Activated naive CD8-positive, alpha-beta T cell (primary cell): ENCODE data around the gene STAG3.
"Not testable (repeated sequence)": the region's sequence is repeated elsewhere in the genome, so short reads cannot be mapped to it uniquely, and the experiment has no call there.

ENCODE experiments used
- H3K27ac Mint-ChIP-seq: one replicate; pipeline ENCODE4 v1.8.0; 2021; ENCODE audit warnings: mixed read lengths
- H3K27me3 Mint-ChIP-seq: one replicate; pipeline ENCODE4 v1.8.0; 2021; ENCODE audit warnings: mixed read lengths
- H3K36me3 Mint-ChIP-seq: one replicate; pipeline ENCODE4 v1.8.0; 2021; ENCODE audit warnings: mixed read lengths
- H3K4me1 Mint-ChIP-seq: one replicate; pipeline ENCODE4 v1.8.0; 2021; ENCODE audit warnings: low read depth, mixed read lengths
- H3K4me3 Mint-ChIP-seq: one replicate; pipeline ENCODE4 v1.8.0; 2021; ENCODE audit warnings: mild to moderate bottlenecking, mixed read lengths
- H3K9me3 Mint-ChIP-seq: one replicate; pipeline ENCODE4 v1.8.0; 2021; ENCODE audit warnings: low read depth, mixed read lengths

The STAG3 gene

DNA sequence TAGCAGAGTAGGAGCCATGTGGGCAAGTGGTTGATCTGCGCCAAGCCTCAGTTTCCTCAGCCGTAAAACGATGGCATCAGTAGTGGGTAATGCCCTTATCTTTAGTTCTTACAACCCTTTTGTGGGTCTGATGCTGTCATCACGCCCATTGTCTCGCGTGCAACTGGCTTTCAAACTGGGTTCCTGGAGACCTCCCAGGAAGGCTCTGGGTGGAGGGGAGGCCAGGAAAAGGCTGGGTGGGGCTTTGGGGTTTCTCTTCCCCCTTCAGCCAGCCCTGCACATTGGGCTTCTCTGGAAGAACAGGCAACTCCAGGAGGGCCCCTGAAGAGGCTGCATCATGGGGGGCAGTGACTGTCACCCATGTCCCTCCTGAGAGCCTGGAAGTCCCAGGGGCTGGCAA is 47.2 kb downstream of the STAG3 start:
- not testable (repeated sequence) for H3K36me3 Mint-ChIP-seq, H3K27me3 Mint-ChIP-seq, H3K9me3 Mint-ChIP-seq
- H3K27ac Mint-ChIP-seq, result peak overlapping the region; percentile 98
- peak overlapping the region; percentile 97 for H3K4me3 Mint-ChIP-seq
- H3K4me1 Mint-ChIP-seq, result peaks cover 47% of the 10 kb centered on the region

DNA sequence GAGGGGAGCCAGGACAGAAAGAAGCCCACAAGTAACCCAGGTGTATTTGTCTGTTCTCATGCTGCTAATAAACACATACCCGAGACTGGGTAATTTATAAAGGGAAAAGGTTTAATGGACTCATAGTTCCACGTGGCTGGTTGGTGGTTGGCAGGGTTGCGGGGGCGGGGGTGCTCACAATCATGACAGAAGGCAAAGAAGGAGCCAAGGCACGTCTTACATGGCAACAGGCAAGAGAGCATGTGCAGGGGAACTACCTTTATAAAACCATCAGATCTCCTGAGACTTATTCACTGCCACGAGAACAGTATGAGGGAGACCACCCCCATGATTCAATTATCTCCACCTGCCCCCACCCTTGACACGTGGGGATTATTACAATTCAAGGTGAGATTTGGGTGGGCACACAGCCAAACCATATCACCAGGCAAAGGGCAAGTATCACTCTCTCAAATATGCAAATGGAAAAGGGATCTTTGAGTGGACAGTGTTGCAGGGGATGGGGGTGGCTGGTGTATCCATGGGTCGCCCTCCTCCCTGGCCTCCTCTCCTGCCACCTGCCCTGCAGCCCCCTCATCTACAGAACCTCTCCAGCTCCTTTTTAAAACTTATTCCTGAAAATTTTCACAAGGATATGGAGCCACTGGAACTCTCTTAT is 57.1 kb downstream of the STAG3 start:
- Mint-ChIP-seq H3K4me1 (peaks cover 28% of the 10 kb centered on the region), H3K27ac (peak overlapping the region; percentile 76)
- H3K9me3 Mint-ChIP-seq, H3K36me3 Mint-ChIP-seq, H3K27me3 Mint-ChIP-seq, H3K4me3 Mint-ChIP-seq: not testable (repeated sequence)

DNA sequence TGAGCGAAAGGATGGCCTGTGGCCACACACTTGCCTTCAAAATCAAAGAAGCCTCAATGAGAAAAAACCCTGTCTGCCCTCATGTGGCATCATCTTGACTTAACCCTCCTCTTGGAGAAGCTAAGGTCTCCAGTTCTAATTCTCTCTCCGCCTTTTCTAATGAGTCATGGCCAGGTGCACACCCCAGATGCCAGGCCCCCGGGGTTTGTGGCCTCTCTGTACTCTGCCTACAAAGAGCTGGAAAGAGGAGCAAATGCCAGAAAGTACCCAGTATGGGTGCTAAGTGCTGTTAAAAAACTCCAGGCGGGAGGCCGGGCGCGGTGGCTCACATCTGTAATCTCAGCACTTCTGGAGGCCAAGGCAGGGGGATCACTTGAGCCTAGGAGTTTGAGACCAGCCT is 62.3 kb downstream of the STAG3 start:
- peaks cover 30% of the 10 kb centered on the region for H3K4me1 Mint-ChIP-seq
- not testable (repeated sequence) for H3K36me3 Mint-ChIP-seq, H3K4me3 Mint-ChIP-seq, H3K9me3 Mint-ChIP-seq, H3K27me3 Mint-ChIP-seq
- H3K27ac Mint-ChIP-seq, result peak overlapping the region; percentile 58

DNA sequence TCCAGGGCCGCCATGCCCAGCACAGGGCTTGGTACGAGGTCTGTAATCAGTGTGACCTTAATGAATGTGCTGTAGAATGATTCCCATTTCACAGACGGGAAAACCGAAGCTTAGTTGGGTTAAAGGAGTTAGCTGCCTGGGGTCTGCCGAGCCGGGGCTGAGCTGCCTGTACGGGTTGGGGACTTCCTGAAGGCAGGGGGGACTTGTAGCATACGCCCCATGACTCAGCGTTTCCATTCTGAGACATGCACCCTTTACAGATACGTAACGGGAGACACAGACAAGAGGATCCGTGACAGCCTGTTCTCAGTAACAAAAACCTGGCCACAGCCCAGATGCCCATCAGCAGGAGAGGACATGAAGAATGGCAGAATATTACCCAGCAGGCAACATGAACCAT is 65.7 kb downstream of the STAG3 start:
- Mint-ChIP-seq H3K4me1 (peaks cover 31% of the 10 kb centered on the region), H3K4me3 (peak overlapping the region; percentile 68), H3K27ac (peak overlapping the region; percentile 90)
- not testable (repeated sequence) for H3K9me3 Mint-ChIP-seq, H3K36me3 Mint-ChIP-seq, H3K27me3 Mint-ChIP-seq

DNA sequence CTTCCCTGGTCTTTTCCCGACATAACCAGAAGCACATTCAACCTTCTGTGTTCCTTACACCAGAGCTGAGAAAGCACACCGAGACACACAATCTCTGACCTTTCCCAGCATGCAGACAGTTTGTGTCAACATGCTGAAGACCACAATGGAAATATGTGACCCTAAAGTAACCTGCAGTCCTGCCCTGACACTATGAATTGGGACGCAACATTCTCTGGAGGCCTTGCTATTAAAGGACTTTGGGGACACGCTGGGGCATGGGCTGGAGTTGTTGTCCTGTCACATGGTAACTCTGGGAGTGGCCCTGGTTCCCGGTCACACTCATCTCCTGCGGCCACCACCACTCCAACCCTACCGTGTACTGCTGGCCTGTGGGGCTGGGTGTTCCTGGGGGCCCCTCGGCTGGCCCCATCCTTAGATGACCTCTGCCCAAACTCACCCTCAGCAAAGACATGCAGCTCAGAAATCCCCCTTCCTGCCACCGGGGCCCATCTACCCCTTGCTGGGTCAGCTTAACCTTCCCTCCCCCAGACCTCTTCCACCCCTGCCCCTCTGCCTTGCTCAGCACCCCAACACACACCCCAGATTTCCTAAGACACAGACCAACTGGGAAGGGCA is 67.4 kb downstream of the STAG3 start:
- H3K36me3 Mint-ChIP-seq, H3K27me3 Mint-ChIP-seq, H3K9me3 Mint-ChIP-seq, H3K4me3 Mint-ChIP-seq: not testable (repeated sequence)
- Mint-ChIP-seq H3K27ac (peak overlapping the region; percentile 76), H3K4me1 (peaks cover 22% of the 10 kb centered on the region)

DNA sequence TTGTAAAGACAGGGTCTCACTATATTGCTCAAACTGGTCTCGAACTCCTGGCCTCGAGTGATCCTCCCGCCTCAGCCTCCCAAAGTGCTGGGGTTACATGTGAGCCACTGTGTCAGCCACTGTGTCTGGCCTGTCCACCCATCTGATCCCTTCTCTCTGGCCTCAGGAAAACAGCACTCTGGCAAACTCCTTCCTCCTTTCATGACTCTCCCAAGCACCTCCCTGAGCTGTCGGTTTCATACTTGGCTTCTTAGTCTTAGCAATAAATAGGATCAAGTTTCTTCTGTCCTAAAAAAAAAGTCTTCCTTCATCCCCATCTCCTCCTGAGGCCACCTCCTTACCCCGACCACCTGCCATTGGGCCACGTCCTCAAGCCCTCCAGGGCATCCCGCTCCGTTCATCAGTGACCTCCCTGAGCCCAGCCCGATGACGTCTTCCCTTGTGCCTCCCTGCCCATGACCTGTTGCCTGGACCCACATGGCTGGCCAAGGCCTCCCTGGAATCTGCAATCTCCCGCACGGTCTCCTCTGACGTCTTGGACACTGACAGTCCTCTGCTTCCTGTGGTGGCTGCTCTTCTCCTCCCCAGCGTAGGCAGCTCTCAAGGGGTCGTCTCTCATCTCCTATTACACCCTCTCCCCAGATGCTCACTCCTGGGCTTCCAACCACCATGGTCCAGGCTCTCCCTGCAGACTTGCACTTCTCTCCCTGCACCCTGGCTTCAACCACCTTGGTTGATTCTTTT is 68.6 kb downstream of the STAG3 start:
- H3K9me3 Mint-ChIP-seq, H3K4me3 Mint-ChIP-seq, H3K36me3 Mint-ChIP-seq, H3K27ac Mint-ChIP-seq, H3K27me3 Mint-ChIP-seq: not testable (repeated sequence)
- H3K4me1 Mint-ChIP-seq, result peaks cover 21% of the 10 kb centered on the region

DNA sequence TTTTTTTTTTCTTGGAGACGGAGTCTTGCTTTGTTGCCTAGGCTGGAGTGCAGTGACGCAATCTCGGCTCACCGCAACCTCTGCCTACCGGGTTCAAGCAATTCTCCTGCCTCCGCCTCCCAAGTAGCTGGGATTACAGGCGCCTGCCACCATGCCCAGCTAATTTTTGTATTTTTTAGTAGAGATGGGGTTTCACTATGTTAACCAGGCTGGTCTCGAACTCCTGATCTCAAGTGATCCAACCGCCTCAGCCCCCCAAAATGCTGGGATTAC is 69.1 kb downstream of the STAG3 start:
- not testable (repeated sequence) for H3K9me3 Mint-ChIP-seq, H3K27me3 Mint-ChIP-seq, H3K4me3 Mint-ChIP-seq, H3K27ac Mint-ChIP-seq, H3K36me3 Mint-ChIP-seq
- peaks cover 21% of the 10 kb centered on the region for H3K4me1 Mint-ChIP-seq

DNA sequence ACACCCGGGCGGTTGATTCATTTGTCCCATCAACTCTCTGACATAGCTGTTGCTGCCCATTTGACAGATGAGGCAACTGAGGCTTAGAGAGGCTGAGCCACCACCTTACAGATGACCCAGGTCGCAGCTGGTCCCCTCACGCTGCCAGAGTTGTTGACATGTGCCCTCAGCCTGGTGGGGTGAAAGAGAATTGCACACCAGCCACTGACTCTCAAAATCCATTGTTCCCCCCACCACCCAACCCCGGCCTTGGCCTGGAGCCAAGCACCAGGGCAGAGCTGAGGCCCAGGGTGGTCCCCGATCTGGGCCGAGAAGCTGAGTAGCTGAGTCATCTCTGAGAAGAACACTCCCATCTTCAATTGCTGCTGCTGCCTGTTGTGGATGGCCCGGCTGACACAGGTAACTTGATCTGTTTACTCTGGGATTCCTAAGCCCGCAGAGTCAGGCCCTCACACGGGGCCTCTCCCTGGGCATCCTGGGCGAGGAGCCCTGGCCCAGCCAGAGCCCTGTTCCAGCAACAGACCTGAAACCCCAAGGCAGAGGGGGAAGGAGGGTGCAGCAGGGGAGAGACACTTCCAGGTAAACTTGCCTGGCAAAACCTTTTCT is 69.5 kb downstream of the STAG3 start:
- H3K27ac Mint-ChIP-seq, result no peak overlapping the region

DNA sequence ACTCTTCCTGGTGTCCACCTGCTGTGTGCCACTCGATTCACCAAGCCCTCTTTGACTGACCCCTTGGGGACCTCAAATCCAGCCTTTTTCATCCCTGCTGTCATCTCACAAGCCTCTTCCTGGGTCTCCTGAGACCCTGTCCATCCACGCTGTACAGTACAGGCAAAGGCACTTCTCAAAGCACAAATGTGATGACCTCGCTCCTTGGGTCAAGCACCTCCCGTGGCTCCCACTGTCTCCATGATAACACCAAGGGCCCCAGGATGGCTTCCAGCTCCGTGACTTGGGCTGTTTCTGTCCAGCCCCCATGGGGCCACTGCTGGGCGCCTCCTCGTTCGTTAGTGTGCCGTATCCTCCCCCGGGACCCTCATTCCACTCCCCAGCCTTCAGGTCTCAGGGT is 70.8 kb downstream of the STAG3 start:
- H3K27ac Mint-ChIP-seq, result no peak overlapping the region
- H3K36me3 Mint-ChIP-seq, result peaks cover 1% of the 10 kb centered on the region
- no peaks in the 10 kb centered on the region for H3K27me3 Mint-ChIP-seq
- no peak overlapping the region for H3K4me3 Mint-ChIP-seq
- H3K4me1 Mint-ChIP-seq, result peaks cover 13% of the 10 kb centered on the region
- H3K9me3 Mint-ChIP-seq, result no peaks in the 10 kb centered on the region

More for the DNA sequence above, 69.5 kb downstream of the STAG3 start:
- Mint-ChIP-seq H3K9me3 (no peaks in the 10 kb centered on the region), H3K4me1 (peaks cover 21% of the 10 kb centered on the region), H3K4me3 (no peak overlapping the region), H3K36me3 (peaks cover 3% of the 10 kb centered on the region), H3K27me3 (no peaks in the 10 kb centered on the region)

DNA sequence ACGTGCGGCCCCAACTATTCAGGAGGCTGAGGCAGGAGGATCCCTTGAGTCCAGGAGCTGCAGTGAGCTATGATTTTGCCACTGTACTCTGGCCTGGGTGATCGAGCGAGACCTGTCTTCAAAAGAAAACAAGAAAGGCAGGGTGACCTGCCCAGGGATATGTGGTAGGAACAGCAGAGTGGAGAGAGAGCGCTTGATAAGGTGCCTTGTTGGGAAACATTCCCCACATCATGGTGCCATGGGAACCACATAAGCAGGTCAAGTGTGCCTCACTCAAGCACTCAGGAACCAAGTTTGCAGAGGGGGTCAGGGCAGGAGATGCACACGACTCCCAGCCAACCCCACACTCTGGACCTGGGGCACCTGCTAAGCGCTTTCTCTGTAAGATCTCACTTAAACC is 79.3 kb downstream of the STAG3 start:
- Mint-ChIP-seq H3K27me3 (no peaks in the 10 kb centered on the region), H3K4me1 (no peaks in the 10 kb centered on the region), H3K36me3 (no peaks in the 10 kb centered on the region), H3K27ac (no peak overlapping the region), H3K9me3 (no peaks in the 10 kb centered on the region), H3K4me3 (no peak overlapping the region)

DNA sequence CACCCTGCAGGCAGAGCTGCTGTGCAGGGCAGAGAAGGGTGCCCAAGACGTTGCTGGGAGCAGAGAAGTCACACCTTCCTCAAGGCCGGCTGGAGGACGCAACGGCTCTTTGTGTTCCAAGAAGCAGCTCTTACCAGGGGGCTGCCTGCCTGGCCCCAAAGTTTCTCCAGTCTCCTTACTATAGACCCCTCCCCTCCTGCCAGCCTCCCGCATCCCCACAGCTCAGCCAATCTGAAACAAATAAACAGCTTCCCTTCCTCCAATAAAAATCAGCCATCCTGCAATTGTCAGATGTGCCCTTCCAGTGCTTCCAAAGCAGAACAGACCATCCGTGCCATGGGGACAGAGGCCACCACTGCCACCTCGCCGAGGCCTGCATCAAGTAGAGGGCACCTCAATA is 82.3 kb downstream of the STAG3 start:
- H3K27me3 Mint-ChIP-seq, H3K4me3 Mint-ChIP-seq, H3K4me1 Mint-ChIP-seq, H3K9me3 Mint-ChIP-seq, H3K36me3 Mint-ChIP-seq, H3K27ac Mint-ChIP-seq: not testable (repeated sequence)

DNA sequence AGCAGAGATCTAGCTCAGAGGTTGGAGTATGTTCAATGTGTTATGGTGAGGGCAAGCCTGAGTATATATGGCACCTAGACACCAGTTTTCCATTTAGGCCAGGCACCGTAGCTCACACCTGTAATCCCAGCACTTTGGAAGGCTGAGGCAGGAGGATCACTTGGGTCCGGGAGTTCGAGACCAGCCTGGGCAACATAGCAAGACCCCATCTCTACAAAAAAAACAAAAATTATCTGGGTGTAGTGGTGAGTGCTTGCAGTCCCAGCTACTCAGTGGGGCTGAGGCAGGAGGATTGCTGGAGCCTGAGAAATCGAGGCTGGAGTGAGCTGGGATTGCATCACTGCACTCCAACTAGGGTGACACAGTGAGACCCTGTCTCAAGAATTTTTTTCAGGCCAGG is 85.2 kb downstream of the STAG3 start:
- H3K36me3 Mint-ChIP-seq, H3K4me1 Mint-ChIP-seq, H3K9me3 Mint-ChIP-seq, H3K27me3 Mint-ChIP-seq, H3K27ac Mint-ChIP-seq, H3K4me3 Mint-ChIP-seq: not testable (repeated sequence)
